ENCODE data around the gene ARHGAP15.

The ARHGAP15 gene

DNA sequence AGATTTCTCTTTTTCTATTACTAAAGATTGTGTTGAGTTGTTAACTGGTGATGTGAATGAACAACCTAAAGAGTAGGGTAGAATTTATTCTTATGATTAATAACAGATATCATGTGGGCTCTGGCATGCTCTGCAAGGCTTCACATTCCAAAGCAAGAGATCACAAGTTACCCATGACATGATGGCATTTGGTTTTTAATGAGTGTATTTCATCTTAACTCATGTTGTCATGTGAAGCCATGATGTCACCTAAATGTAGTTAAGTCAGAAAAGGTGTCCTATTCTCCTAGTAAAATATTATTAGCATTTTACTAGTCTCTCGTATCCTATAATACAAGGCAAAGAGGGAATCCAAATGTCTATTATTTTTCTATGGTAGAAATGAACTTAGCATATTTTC, 678.0 kb downstream of the ARHGAP15 start:
- H3K27me3 ChIP-seq (replicated peaks; ENCODE audit: insufficient read depth, low read length): no peaks in the 10 kb centered on the region
- no peaks in the 10 kb centered on the region for H3F3A ChIP-seq (ENCODE audit: insufficient read depth, low read length)
- no peak overlapping the region for H3K4me2 ChIP-seq (ENCODE audit: low read depth, low read length)
- no peak overlapping the region for H3K9ac ChIP-seq (ENCODE audit: low read length)
- no peaks in the 10 kb centered on the region for H4K20me1 ChIP-seq (ENCODE audit: insufficient read depth, low read length)
- H3K4me3 ChIP-seq (ENCODE audit: low read length): no peak overlapping the region
- peaks cover 5% of the 10 kb centered on the region; the same call in 1 of the 2 replicates for H3K4me1 ChIP-seq (ENCODE audit: low read length)
- no peak overlapping the region for H3K27ac ChIP-seq (ENCODE audit: low read length)
- H3K36me3 ChIP-seq (replicated peaks; ENCODE audit: insufficient read depth, low read length): no peaks in the 10 kb centered on the region
- no peaks in the 10 kb centered on the region for H3K79me2 ChIP-seq (ENCODE audit: low read length)
- no peak for TF ChIP-seq EZH2 (optimal IDR thresholded peaks at IDR 0.05; ENCODE audit: low read depth, low read length)
- TF ChIP-seq EZH2phosphoT487 (IDR thresholded peaks at IDR 0.05; ENCODE audit: low read length): no peak
- TF ChIP-seq, protein P1, sequence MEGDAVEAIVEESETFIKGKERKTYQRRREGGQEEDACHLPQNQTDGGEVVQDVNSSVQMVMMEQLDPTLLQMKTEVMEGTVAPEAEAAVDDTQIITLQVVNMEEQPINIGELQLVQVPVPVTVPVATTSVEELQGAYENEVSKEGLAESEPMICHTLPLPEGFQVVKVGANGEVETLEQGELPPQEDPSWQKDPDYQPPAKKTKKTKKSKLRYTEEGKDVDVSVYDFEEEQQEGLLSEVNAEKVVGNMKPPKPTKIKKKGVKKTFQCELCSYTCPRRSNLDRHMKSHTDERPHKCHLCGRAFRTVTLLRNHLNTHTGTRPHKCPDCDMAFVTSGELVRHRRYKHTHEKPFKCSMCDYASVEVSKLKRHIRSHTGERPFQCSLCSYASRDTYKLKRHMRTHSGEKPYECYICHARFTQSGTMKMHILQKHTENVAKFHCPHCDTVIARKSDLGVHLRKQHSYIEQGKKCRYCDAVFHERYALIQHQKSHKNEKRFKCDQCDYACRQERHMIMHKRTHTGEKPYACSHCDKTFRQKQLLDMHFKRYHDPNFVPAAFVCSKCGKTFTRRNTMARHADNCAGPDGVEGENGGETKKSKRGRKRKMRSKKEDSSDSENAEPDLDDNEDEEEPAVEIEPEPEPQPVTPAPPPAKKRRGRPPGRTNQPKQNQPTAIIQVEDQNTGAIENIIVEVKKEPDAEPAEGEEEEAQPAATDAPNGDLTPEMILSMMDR (IDR thresholded peaks at IDR 0.05; ENCODE audit: low read length): no peak
- H3K9me3 ChIP-seq (replicated peaks; ENCODE audit: insufficient read depth, low read length): no peaks in the 10 kb centered on the region
- DNase-seq: no peak
- H3K9me2 ChIP-seq (replicated peaks; ENCODE audit: insufficient read depth, low read length): no peaks in the 10 kb centered on the region
- H2AFZ ChIP-seq (ENCODE audit: low read length): no peak overlapping the region

DNA sequence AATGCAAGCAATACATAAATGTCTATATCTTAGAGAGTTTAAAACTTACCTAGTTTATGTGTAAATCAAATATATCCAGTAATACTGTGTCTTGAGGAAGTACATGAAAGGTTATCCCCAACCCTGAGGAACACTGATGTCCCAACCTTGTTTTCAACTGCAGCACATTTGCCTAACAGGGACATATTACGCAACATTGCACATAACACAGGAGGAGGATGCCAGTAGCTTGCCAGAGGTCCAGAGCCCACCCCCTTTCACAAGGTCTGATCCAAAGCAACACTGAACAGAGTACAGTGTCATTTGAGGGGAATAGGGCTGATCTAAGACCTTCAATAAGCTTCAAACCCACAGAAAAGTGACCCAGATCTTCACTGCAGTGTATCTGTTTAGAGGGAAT, 678.5 kb downstream of the ARHGAP15 start:
- Histone ChIP-seq H4K20me1 (ENCODE audit: insufficient read depth, low read length) (no peaks in the 10 kb centered on the region), H3K79me2 (ENCODE audit: low read length) (no peaks in the 10 kb centered on the region), H3K9me2 (replicated peaks; ENCODE audit: insufficient read depth, low read length) (no peaks in the 10 kb centered on the region), H3K27ac (ENCODE audit: low read length) (no peak overlapping the region), H2AFZ (ENCODE audit: low read length) (no peak overlapping the region), H3K4me2 (ENCODE audit: low read depth, low read length) (no peak overlapping the region), H3K36me3 (replicated peaks; ENCODE audit: insufficient read depth, low read length) (no peaks in the 10 kb centered on the region), H3K4me3 (ENCODE audit: low read length) (no peak overlapping the region), H3K9me3 (replicated peaks; ENCODE audit: insufficient read depth, low read length) (no peaks in the 10 kb centered on the region), H3K4me1 (ENCODE audit: low read length) (peaks cover 5% of the 10 kb centered on the region; the same call in 1 of the 2 replicates), H3K9ac (ENCODE audit: low read length) (no peak overlapping the region), H3F3A (ENCODE audit: insufficient read depth, low read length) (no peaks in the 10 kb centered on the region), H3K27me3 (replicated peaks; ENCODE audit: insufficient read depth, low read length) (no peaks in the 10 kb centered on the region)
- TF ChIP-seq EZH2 (optimal IDR thresholded peaks at IDR 0.05; ENCODE audit: low read depth, low read length) (no peak), EZH2phosphoT487 (IDR thresholded peaks at IDR 0.05; ENCODE audit: low read length) (no peak)
- TF ChIP-seq, protein P1 (IDR thresholded peaks at IDR 0.05; ENCODE audit: low read length): no peak
- no peak for DNase-seq

DNA sequence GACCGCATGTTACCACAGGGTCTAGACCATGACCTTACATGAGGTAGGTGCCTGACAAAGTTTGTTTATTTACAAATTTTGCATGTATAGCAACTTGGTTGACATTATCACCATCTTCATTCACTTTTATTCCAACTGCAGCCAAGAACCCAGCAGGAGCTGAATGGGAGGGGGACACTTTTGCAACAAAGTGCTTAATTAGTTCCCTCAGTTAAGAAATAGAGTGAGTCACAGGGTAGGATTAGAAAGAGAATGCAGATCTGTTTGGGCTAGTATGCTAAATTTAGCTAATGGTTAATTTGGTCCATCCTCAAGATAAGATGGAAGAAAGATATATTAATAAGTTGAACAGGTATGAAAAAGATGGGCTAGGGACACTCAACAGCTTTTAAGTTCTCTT, 678.9 kb downstream of the ARHGAP15 start:
- 0 out of 2 replicates have a peak, but pooled peaks cover under 1% of the 10 kb centered on the region for H3K4me1 ChIP-seq (ENCODE audit: low read length)
- no peak for DNase-seq
- H3K9ac ChIP-seq (ENCODE audit: low read length): no peak overlapping the region
- no peaks in the 10 kb centered on the region for H3F3A ChIP-seq (ENCODE audit: insufficient read depth, low read length)
- TF ChIP-seq EZH2 (optimal IDR thresholded peaks at IDR 0.05; ENCODE audit: low read depth, low read length) (no peak), EZH2phosphoT487 (IDR thresholded peaks at IDR 0.05; ENCODE audit: low read length) (no peak)
- TF ChIP-seq, protein P1 (IDR thresholded peaks at IDR 0.05; ENCODE audit: low read length): no peak
- H3K27me3 ChIP-seq (replicated peaks; ENCODE audit: insufficient read depth, low read length): no peaks in the 10 kb centered on the region
- no peaks in the 10 kb centered on the region for H3K36me3 ChIP-seq (replicated peaks; ENCODE audit: insufficient read depth, low read length)
- H3K79me2 ChIP-seq (ENCODE audit: low read length): no peaks in the 10 kb centered on the region
- no peak overlapping the region for H3K4me3 ChIP-seq (ENCODE audit: low read length)
- H3K27ac ChIP-seq (ENCODE audit: low read length): no peak overlapping the region
- H3K9me2 ChIP-seq (replicated peaks; ENCODE audit: insufficient read depth, low read length): no peaks in the 10 kb centered on the region
- H4K20me1 ChIP-seq (ENCODE audit: insufficient read depth, low read length): no peaks in the 10 kb centered on the region
- no peak overlapping the region for H2AFZ ChIP-seq (ENCODE audit: low read length)
- no peaks in the 10 kb centered on the region for H3K9me3 ChIP-seq (replicated peaks; ENCODE audit: insufficient read depth, low read length)
- H3K4me2 ChIP-seq (ENCODE audit: low read depth, low read length): no peak overlapping the region

Data from MM.1S (cell line).